ENCODE data around the gene IGDCC3. TPM values are rescaled to one million over a fixed set of nuclear protein-coding genes. Genes with fewer than 3 reads are reported as not detected.

The IGDCC3 gene
- total RNA-seq, 1 donor from 2014 or later = 0.40 TPM

GRCh38 chr15:65285291-65286068, 92.3 kb downstream of the IGDCC3 start:
- DNase-seq (no peak), ATAC-seq (ENCODE audit: poor library complexity) (no peak)
- intact Hi-C loops (cut with DNase I) = no loop called here

GRCh38 chr15:65278480-65278879, 99.3 kb downstream of the IGDCC3 start:
- intact Hi-C loops (cut with DNase I) = no loop called here
- ATAC-seq (ENCODE audit: poor library complexity) (no peak), DNase-seq (no peak)

Other genes starting within 250 kb of the IGDCC3 start
- gene PDCD7, start 244.2 kb downstream of the IGDCC3 start, total RNA-seq = 12.2 TPM
- 51.5 TPM for gene CLPX, start 192.7 kb downstream of the IGDCC3 start, total RNA-seq
- 3.5 TPM for gene CILP, start 166.5 kb downstream of the IGDCC3 start, total RNA-seq
- gene PARP16, start 91.1 kb downstream of the IGDCC3 start, total RNA-seq = 4.4 TPM
- not detected for gene RNU5A-1, start 82.0 kb downstream of the IGDCC3 start, total RNA-seq
- gene RNU5B-1, start 73.3 kb downstream of the IGDCC3 start, total RNA-seq = 55.4 TPM
- 2.4 TPM for gene IGDCC4, start 44.9 kb upstream of the IGDCC3 start, total RNA-seq
- gene DPP8, start 139.7 kb upstream of the IGDCC3 start, total RNA-seq = 37.5 TPM
- gene HACD3, start 152.5 kb upstream of the IGDCC3 start, total RNA-seq = 8.7 TPM
- gene INTS14, start 233.1 kb upstream of the IGDCC3 start, total RNA-seq = 9.8 TPM
- 2.0 TPM for gene SLC24A1, start 243.9 kb upstream of the IGDCC3 start, total RNA-seq

All from Right ventricle myocardium superior (tissue), 1 donor.